SK-N-SH (cell line): ENCODE measurements around the gene OR10G7. TPM values are rescaled to one million over a fixed set of nuclear protein-coding genes. Genes with fewer than 3 reads are reported as not detected.
A peak's percentile ranks its signal among the peaks of the same experiment; 100 is the strongest.

Experiments used
- CTCF ChIA-PET: fragments of 300-600, 350-600 bp; formaldehyde crosslinking; extraction: SDS; loops from one replicate; lab custom pipeline; 2021; lab: Yijun Ruan, JAX
- POLR2A ChIA-PET: fragments of 350-600 bp; sonication (Branson Sonifier 250); formaldehyde crosslinking; extraction: SDS; loops from one replicate; lab custom pipeline; 2020; ENCODE audit warnings: antibody characterized with exemption, inconsistent platforms; lab: Yijun Ruan, JAX
- DNase-seq: peaks from one replicate; pipeline ENCODE4 v3.0.0; 2012
- H2AFZ ChIP-seq: fragments of 200-600 bp; sonication (generic); 2 replicates; pipeline ENCODE4 v1.8.1; 2016; ENCODE audit warnings: antibody characterized with exemption, mild to moderate bottlenecking, low read depth
- H3F3A ChIP-seq: fragments of 200-600 bp; sonication (generic); replicated peaks from 2 replicates; pipeline ENCODE3; 2016; ENCODE audit warnings: antibody characterized with exemption, mild to moderate bottlenecking; ENCODE audit not compliant: insufficient read depth
- H3K27ac ChIP-seq, 2 experiments: fragments of 200-500 bp in 1 of 2; fragments of 200-600 bp in 1 of 2; sonication (Bioruptor generic) in 1 of 2; sonication (generic), shearing (Covaris generic) in 1 of 2; 2 replicates each; pipeline versions ENCODE4 v1.5.1 to v1.6.1; 2014 to 2016; ENCODE audit warnings: low read depth in 2 of 2, inconsistent platforms in 1 of 2, low read length in 1 of 2, mild to moderate bottlenecking in 1 of 2, mixed read lengths in 1 of 2
- H3K27me3 ChIP-seq: fragments of 200-600 bp; sonication (generic), shearing (Covaris generic); 2 replicates; pipeline ENCODE4 v1.6.1; 2016; ENCODE audit warnings: mixed run types; ENCODE audit not compliant: insufficient read depth
- H3K36me3 ChIP-seq, 2 experiments: fragments of 200-500 bp in 1 of 2; fragments of 200-600 bp in 1 of 2; sonication (Bioruptor generic) in 1 of 2; sonication (generic) in 1 of 2; replicated peaks in 1 of 2; 2 replicates each; pipeline versions ENCODE3 to v1.5.1; 2014 to 2016; ENCODE audit warnings: low read length in 1 of 2, mild to moderate bottlenecking in 1 of 2; ENCODE audit not compliant: insufficient read depth in 2 of 2, control insufficient read depth in 1 of 2
- H3K4me1 ChIP-seq, 2 experiments: fragments of 200-500 bp in 1 of 2; fragments of 200-600 bp in 1 of 2; sonication (Bioruptor generic) in 1 of 2; sonication (generic), shearing (Covaris generic) in 1 of 2; 2 replicates each; pipeline versions ENCODE4 v1.5.1 to v1.6.1; 2014 to 2016; ENCODE audit warnings: low read depth in 1 of 2, low read length in 1 of 2, mixed run types in 1 of 2; ENCODE audit not compliant: insufficient read depth in 2 of 2, control insufficient read depth in 1 of 2
- H3K4me2 ChIP-seq: fragments of 200-600 bp; sonication (generic), shearing (Covaris generic); 2 replicates; pipeline ENCODE4 v1.6.1; 2017; ENCODE audit warnings: mixed run types
- H3K4me3 ChIP-seq, 2 experiments: fragments of 200-500 bp in 1 of 2; fragments of 200-600 bp in 1 of 2; sonication (Bioruptor generic) in 1 of 2; sonication (generic), shearing (Covaris generic) in 1 of 2; 2 replicates each; pipeline versions ENCODE4 v1.5.1 to v1.8.1; 2014 to 2016; ENCODE audit warnings: low read depth in 2 of 2, inconsistent platforms in 1 of 2, low read length in 1 of 2, mild to moderate bottlenecking in 1 of 2, mixed read lengths in 1 of 2, moderate library complexity in 1 of 2
- H3K79me2 ChIP-seq: fragments of 200-600 bp; sonication (generic); 2 replicates; pipeline ENCODE4 v1.8.1; 2017; ENCODE audit warnings: mild to moderate bottlenecking; ENCODE audit not compliant: insufficient read depth
- H3K9ac ChIP-seq: fragments of 200-600 bp; sonication (generic); 2 replicates; pipeline ENCODE4 v1.6.1; 2017; ENCODE audit warnings: mixed run types
- H3K9me2 ChIP-seq: fragments of 200-600 bp; sonication (generic); 2 replicates; pipeline ENCODE4 v1.6.1; 2017; ENCODE audit warnings: mixed run types
- H3K9me3 ChIP-seq: fragments of 200-600 bp; sonication (generic); 2 replicates; pipeline ENCODE4 v1.6.1; 2017; ENCODE audit warnings: mixed run types, mild to moderate bottlenecking, moderate library complexity
- H4K20me1 ChIP-seq: fragments of 200-600 bp; sonication (generic); 2 replicates; pipeline ENCODE4 v1.6.1; 2017; ENCODE audit warnings: mild to moderate bottlenecking, mixed run types; ENCODE audit not compliant: insufficient read depth
- ELF1 ChIP-seq: IDR thresholded peaks from 2 replicates; pipeline ENCODE4 v1.4.0; 2012
- EZH2phosphoT487 ChIP-seq: fragments of 200-600 bp; sonication (generic); IDR thresholded peaks from 2 replicates; pipeline ENCODE4 v1.6.1; 2017; ENCODE audit warnings: low read depth, mixed run types, mild to moderate bottlenecking, antibody characterized with exemption, moderate library complexity, borderline replicate concordance
- FOSL2 ChIP-seq: IDR thresholded peaks from 2 replicates; pipeline ENCODE4 v1.4.0; 2012; ENCODE audit warnings: low read depth, mild to moderate bottlenecking, moderate library complexity, borderline replicate concordance
- MEF2A ChIP-seq: IDR thresholded peaks from 2 replicates; pipeline ENCODE4 v1.4.0; 2012; ENCODE audit warnings: low read depth, borderline replicate concordance
- MXI1 ChIP-seq: IDR thresholded peaks from 2 replicates; pipeline ENCODE4 v1.6.1; 2012; ENCODE audit warnings: mild to moderate bottlenecking, low read depth, low read length, improper control_type of control experiment
- NRF1 ChIP-seq: IDR thresholded peaks from 2 replicates; pipeline ENCODE4 v1.6.1; 2012; ENCODE audit warnings: low read depth, mild to moderate bottlenecking, low read length
- POLR2AphosphoS5 ChIP-seq: IDR thresholded peaks from 2 replicates; pipeline ENCODE4 v1.6.1; 2012; ENCODE audit warnings: low read depth, low read length
- RCOR1 ChIP-seq: fragments of 150-350 bp; IDR thresholded peaks from 2 replicates; pipeline ENCODE4 v1.6.1; 2017; ENCODE audit warnings: antibody characterized with exemption, low read length
- TAF1 ChIP-seq: IDR thresholded peaks from 2 replicates; pipeline ENCODE4 v1.6.1; 2012; ENCODE audit warnings: low read depth, mild to moderate bottlenecking, low read length, moderate library complexity, borderline replicate concordance
- TEAD4 ChIP-seq: IDR thresholded peaks from 2 replicates; pipeline ENCODE4 v1.4.0; 2012; ENCODE audit warnings: mild to moderate bottlenecking, borderline replicate concordance; ENCODE audit not compliant: insufficient read depth
- YY1 ChIP-seq: IDR thresholded peaks from 2 replicates; pipeline ENCODE4 v1.4.0; 2012; ENCODE audit warnings: low read depth, mild to moderate bottlenecking
- WGBS: methylation state at CpG from one replicate; pipeline ENCODE4 v1.1.6; 2017; ENCODE audit warnings: low lambda C conversion rate; 5-methylcytosine and 5-hydroxymethylcytosine counted together
- polyA plus RNA-seq, 3 experiments: library from polyadenylated mRNA; depleted of rRNA; stranded (reverse); fragments of >200 nt; gene quantifications; 2 replicates each; pipeline ENCODE4 v1.2.3, GENCODE V29; 2012
- TF ChIP-seq, protein P1 (sequence below): IDR thresholded peaks from 2 replicates; pipeline ENCODE4 v1.4.0; 2012; ENCODE audit warnings: low read depth, borderline replicate concordance
- TF ChIP-seq, protein P2 (sequence below): fragments of 150-350 bp; IDR thresholded peaks from 2 replicates; pipeline ENCODE4 v1.6.1; 2016; ENCODE audit warnings: mild to moderate bottlenecking, low read depth, low read length
- TF ChIP-seq, protein P3 (sequence below): IDR thresholded peaks from 2 replicates; pipeline ENCODE4 v1.6.1; 2012; ENCODE audit warnings: mild to moderate bottlenecking, low read depth, low read length, moderate library complexity
- TF ChIP-seq, protein P4 (sequence below): fragments of 150-350 bp; IDR thresholded peaks from 2 replicates; pipeline ENCODE4 v1.6.1; 2017; ENCODE audit warnings: antibody characterized with exemption, low read length, low read depth, borderline replicate concordance

Gene OR10G7, protein sequence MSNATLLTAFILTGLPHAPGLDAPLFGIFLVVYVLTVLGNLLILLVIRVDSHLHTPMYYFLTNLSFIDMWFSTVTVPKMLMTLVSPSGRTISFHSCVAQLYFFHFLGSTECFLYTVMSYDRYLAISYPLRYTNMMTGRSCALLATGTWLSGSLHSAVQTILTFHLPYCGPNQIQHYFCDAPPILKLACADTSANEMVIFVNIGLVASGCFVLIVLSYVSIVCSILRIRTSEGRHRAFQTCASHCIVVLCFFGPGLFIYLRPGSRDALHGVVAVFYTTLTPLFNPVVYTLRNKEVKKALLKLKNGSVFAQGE
- not detected in 2 replicates for polyA plus RNA-seq (2012; rRNA removed)
- polyA plus RNA-seq (2012; cell fraction: cytosol; rRNA removed) = not detected in 2 replicates
- polyA plus RNA-seq (2012; cell fraction: nucleus; rRNA removed) = not detected in 2 replicates

DNA sequence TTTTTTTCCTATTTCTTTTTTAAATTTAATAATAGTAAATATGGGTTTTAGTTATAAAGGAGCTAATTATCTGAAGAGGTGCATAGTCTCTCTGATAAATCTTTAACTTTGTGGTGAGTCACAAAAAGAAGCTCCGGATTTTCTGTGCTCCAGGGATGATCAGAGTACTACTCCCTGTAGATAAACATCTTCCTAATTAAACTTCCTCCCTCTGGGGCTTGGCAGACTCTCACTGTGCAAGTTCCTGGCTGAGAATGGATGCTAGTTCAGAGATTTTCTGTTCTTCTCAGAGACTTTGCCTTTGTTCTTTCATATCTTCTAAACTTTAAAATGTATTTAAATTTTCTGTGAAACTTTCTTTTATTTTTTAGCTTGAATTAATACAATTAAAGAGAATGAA lies at the start of gene OR10G7:
OR10G7 (minus strand) TSS at position 72 of the 400 bp plus-strand sequence. CDS start 2,324 bp downstream, outside the sequence.
- H4K20me1 ChIP-seq = no peaks in the 10 kb centered on the region
- no peaks in the 10 kb centered on the region for H3K36me3 ChIP-seq
- CTCF ChIA-PET = no interaction called here
- 0% methylated on average over 1 of the region's 1 CpG for WGBS
- POLR2A ChIA-PET = no interaction called here
- no peaks in the 10 kb centered on the region; the same call in 1 of the 2 replicates for H3K9me2 ChIP-seq
- peaks cover 8% of the 10 kb centered on the region; the same call in 1 of the 2 replicates for H3K27me3 ChIP-seq
- H3K4me2 ChIP-seq = no peak within 1 kb of the TSS
- H3K79me2 ChIP-seq = no peaks in the 10 kb centered on the region
- no peak within 1 kb of the TSS for H3K4me3 ChIP-seq
- TF ChIP-seq ELF1 = no peak
- no peak for TF ChIP-seq YY1
- TF ChIP-seq, protein P1, sequence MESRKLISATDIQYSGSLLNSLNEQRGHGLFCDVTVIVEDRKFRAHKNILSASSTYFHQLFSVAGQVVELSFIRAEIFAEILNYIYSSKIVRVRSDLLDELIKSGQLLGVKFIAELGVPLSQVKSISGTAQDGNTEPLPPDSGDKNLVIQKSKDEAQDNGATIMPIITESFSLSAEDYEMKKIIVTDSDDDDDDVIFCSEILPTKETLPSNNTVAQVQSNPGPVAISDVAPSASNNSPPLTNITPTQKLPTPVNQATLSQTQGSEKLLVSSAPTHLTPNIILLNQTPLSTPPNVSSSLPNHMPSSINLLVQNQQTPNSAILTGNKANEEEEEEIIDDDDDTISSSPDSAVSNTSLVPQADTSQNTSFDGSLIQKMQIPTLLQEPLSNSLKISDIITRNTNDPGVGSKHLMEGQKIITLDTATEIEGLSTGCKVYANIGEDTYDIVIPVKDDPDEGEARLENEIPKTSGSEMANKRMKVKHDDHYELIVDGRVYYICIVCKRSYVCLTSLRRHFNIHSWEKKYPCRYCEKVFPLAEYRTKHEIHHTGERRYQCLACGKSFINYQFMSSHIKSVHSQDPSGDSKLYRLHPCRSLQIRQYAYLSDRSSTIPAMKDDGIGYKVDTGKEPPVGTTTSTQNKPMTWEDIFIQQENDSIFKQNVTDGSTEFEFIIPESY = no peak
- TF ChIP-seq, protein P2, sequence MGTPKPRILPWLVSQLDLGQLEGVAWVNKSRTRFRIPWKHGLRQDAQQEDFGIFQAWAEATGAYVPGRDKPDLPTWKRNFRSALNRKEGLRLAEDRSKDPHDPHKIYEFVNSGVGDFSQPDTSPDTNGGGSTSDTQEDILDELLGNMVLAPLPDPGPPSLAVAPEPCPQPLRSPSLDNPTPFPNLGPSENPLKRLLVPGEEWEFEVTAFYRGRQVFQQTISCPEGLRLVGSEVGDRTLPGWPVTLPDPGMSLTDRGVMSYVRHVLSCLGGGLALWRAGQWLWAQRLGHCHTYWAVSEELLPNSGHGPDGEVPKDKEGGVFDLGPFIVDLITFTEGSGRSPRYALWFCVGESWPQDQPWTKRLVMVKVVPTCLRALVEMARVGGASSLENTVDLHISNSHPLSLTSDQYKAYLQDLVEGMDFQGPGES = no peak
- no peak for TF ChIP-seq NRF1
- TF ChIP-seq FOSL2 = no peak
- TF ChIP-seq MEF2A = no peak
- no peak for TF ChIP-seq TEAD4
- no peak for TF ChIP-seq EZH2phosphoT487
- no peak for TF ChIP-seq TAF1
- no peak within 1 kb of the TSS for H3K27ac ChIP-seq
- H2AFZ ChIP-seq = no peak within 1 kb of the TSS
- H3K9me3 ChIP-seq = no peaks in the 10 kb centered on the region
- DNase-seq = peak; percentile 11
- no peaks in the 10 kb centered on the region for H3F3A ChIP-seq
- no peak within 1 kb of the TSS for H3K9ac ChIP-seq
- H3K4me1 ChIP-seq = no peaks in the 10 kb centered on the region

DNA sequence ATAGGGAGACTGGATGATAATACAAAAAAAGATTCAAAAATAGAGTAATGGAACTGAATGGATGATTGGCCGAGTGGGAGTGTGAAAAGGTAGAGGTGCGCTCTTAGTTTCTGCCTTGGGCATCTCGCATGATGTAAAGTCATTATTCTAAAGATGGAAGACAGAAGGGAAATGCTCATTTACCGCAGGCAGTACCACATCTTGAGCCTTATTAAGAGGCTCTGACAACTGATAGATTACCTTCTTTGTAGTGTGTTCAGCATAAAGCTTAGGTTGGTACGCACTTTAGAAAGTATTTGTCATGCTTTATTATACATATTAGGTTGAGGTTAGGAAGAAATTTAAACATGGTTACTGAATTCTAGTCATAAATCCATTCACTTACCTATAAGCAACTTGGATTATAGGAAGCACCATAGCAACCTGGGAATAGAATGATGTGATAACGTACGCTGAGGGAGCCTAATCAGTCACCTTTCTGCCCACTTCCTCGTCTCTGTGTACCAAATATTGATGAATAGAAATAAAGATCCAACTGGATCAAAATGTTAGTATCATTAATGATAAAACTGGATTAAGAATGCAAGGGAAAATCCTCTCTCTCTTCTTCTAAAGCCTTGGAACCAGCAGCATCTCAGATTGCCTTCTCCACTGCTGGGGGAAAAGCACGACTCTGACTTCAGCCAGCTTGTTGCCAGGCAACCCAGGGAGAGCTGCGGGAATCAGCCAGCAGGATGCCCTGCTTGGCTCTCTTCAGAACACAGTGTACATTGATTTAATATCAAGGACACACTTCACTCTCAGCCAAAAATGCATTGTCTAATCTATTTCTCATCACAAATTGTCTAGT lies 45.1 kb upstream of the OR10G7 start:
- Histone ChIP-seq H3K9ac (no peak overlapping the region), H3K4me1 (no peaks in the 10 kb centered on the region; a peak in 1 of 4 replicates), H3K4me3 (no peak overlapping the region), H3K27ac (no peak overlapping the region), H3K27me3 (peaks cover 12% of the 10 kb centered on the region; the same call in 1 of the 2 replicates), H3K4me2 (no peak overlapping the region), H3K36me3 (no peaks in the 10 kb centered on the region), H3F3A (no peaks in the 10 kb centered on the region), H3K79me2 (no peaks in the 10 kb centered on the region), H2AFZ (no peak overlapping the region), H4K20me1 (no peaks in the 10 kb centered on the region), H3K9me3 (no peaks in the 10 kb centered on the region), H3K9me2 (no peaks in the 10 kb centered on the region)
- 42% methylated on average over 10 of the region's 10 CpGs for WGBS
- POLR2A ChIA-PET = no interaction called here
- DNase-seq = peak; percentile 58
- CTCF ChIA-PET = interaction anchor here (1.2 to 1.7 kb wide), 2 partner anchors 11 to 15 kb away, joined by 4 read pairs; no protein-coding TSS in a partner anchor
- TF ChIP-seq MEF2A (no peak), TAF1 (no peak), POLR2AphosphoS5 (no peak), RCOR1 (no peak), MXI1 (no peak)
- TF ChIP-seq, protein P3, sequence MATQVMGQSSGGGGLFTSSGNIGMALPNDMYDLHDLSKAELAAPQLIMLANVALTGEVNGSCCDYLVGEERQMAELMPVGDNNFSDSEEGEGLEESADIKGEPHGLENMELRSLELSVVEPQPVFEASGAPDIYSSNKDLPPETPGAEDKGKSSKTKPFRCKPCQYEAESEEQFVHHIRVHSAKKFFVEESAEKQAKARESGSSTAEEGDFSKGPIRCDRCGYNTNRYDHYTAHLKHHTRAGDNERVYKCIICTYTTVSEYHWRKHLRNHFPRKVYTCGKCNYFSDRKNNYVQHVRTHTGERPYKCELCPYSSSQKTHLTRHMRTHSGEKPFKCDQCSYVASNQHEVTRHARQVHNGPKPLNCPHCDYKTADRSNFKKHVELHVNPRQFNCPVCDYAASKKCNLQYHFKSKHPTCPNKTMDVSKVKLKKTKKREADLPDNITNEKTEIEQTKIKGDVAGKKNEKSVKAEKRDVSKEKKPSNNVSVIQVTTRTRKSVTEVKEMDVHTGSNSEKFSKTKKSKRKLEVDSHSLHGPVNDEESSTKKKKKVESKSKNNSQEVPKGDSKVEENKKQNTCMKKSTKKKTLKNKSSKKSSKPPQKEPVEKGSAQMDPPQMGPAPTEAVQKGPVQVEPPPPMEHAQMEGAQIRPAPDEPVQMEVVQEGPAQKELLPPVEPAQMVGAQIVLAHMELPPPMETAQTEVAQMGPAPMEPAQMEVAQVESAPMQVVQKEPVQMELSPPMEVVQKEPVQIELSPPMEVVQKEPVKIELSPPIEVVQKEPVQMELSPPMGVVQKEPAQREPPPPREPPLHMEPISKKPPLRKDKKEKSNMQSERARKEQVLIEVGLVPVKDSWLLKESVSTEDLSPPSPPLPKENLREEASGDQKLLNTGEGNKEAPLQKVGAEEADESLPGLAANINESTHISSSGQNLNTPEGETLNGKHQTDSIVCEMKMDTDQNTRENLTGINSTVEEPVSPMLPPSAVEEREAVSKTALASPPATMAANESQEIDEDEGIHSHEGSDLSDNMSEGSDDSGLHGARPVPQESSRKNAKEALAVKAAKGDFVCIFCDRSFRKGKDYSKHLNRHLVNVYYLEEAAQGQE = no peak
- TF ChIP-seq, protein P4, sequence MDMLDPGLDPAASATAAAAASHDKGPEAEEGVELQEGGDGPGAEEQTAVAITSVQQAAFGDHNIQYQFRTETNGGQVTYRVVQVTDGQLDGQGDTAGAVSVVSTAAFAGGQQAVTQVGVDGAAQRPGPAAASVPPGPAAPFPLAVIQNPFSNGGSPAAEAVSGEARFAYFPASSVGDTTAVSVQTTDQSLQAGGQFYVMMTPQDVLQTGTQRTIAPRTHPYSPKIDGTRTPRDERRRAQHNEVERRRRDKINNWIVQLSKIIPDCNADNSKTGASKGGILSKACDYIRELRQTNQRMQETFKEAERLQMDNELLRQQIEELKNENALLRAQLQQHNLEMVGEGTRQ = no peak
